Body of pancreas (tissue), 4 donors: Measurements from ENCODE around the gene LMTK2. TPM values are rescaled to one million over a fixed set of nuclear protein-coding genes. Genes with fewer than 3 reads are reported as not detected.

Experiments used
- ATAC-seq: fragments of 150-250 bp; one replicate; pipeline ENCODE4 v1.9.1; 2016
- DNase-seq, 4 donors: peaks; one replicate each; pipeline ENCODE4 v3.0.0-alpha.2; 2019
- H3K27ac ChIP-seq, 4 donors: fragments of 200-600 bp; sonication (generic); 1 replicate in 3 of 4; 2 replicates in 1 of 4; pipeline versions ENCODE4 v1.5.1 to v1.6.1; 2016 to 2019; ENCODE audit warnings: mild to moderate bottlenecking in 1 of 4, mixed read lengths in 1 of 4, moderate library complexity in 1 of 4
- H3K27me3 ChIP-seq, 2 donors: fragments of 200-600 bp; sonication (generic); one replicate each; pipeline ENCODE4 v1.6.0; 2016; ENCODE audit warnings: mild to moderate bottlenecking in 1 of 2
- H3K36me3 ChIP-seq, 2 donors: fragments of 200-600 bp; sonication (generic); replicated peaks in 1 of 2; 2 replicates each; pipeline ENCODE4 v1.5.1; 2016; ENCODE audit warnings: low read depth in 2 of 2; ENCODE audit not compliant: insufficient read depth in 1 of 2
- H3K4me1 ChIP-seq: fragments of 200-600 bp; sonication (generic); one replicate; pipeline ENCODE4 v1.6.0; 2016
- H3K4me3 ChIP-seq, 2 donors: fragments of 200-600 bp; sonication (generic); 1 replicate in 1 of 2; 2 replicates in 1 of 2; pipeline ENCODE4 v1.5.1; 2016 to 2019
- H3K9me3 ChIP-seq, 3 donors: fragments of 200-600 bp; sonication (generic); 1 replicate in 2 of 3; 2 replicates in 1 of 3; pipeline ENCODE4 v1.5.1; 2016
- CTCF ChIP-seq, 7 experiments: fragments of 450-650 bp in 4 of 7; fragments of 200-600 bp in 3 of 7; sonication (generic) in 3 of 7; IDR thresholded peaks; one replicate each; pipeline ENCODE4 v1.5.1; 2016 to 2019; ENCODE audit warnings: antibody characterized with exemption in 7 of 7
- POLR2A ChIP-seq, 3 donors: fragments of 450-650 bp; IDR thresholded peaks; one replicate each; pipeline ENCODE4 v1.6.1; 2016; ENCODE audit warnings: antibody characterized with exemption in 3 of 3, mild to moderate bottlenecking in 2 of 3
- WGBS, 2 donors: methylation state at CpG; one replicate each; pipeline ENCODE4 v1.1.5; 2017; 5-methylcytosine and 5-hydroxymethylcytosine counted together
- intact Hi-C: fragments of 100-400 bp; cut with DNase I; formaldehyde crosslinking; loops from one replicate; pipeline ENCODE4 v1.15.1; 2023
- total RNA-seq, 2 donors: library from RNA; depleted of rRNA; stranded (reverse); fragments of >200 nt; gene quantifications; one replicate each; pipeline ENCODE4 v1.1.0, GENCODE V29; 2016

Gene LMTK2
- total RNA-seq, 2 donors from 2014 or later = 19.7 to 23.1 TPM

- DNase-seq = no peak
- no peaks in the 10 kb centered on the region for H3K27me3 ChIP-seq
- no peaks in the 10 kb centered on the region for H3K36me3 ChIP-seq
- WGBS, 2 donors = 75 to 78% methylated on average over 3 of the region's 3 CpGs
- intact Hi-C loops = no loop called here
- H3K4me1 ChIP-seq = no peaks in the 10 kb centered on the region
- H3K9me3 ChIP-seq = no peaks in the 10 kb centered on the region
- no peak overlapping the region for H3K27ac ChIP-seq
- H3K4me3 ChIP-seq = no peak overlapping the region
- TF ChIP-seq POLR2A (IDR thresholded peaks at IDR 0.05) = no peak
- no peak for TF ChIP-seq CTCF (IDR thresholded peaks at IDR 0.05)
- no peak for ATAC-seq
Observed at GRCh38 chr7:98091523-98091922, 15.1 kb upstream of the LMTK2 start.

- Histone ChIP-seq H3K27me3 (no peaks in the 10 kb centered on the region), H3K9me3 (peaks cover 0 to 5% (median 0%) of the 10 kb centered on the region in 3 donors), H3K4me1 (no peaks in the 10 kb centered on the region), H3K4me3 (no peak overlapping the region), H3K36me3 (no peaks in the 10 kb centered on the region), H3K27ac (no peak overlapping the region)
- TF ChIP-seq POLR2A (IDR thresholded peaks at IDR 0.05) (no peak), CTCF (IDR thresholded peaks at IDR 0.05) (no peak)
- DNase-seq (no peak), ATAC-seq (no peak)
- intact Hi-C loops = no loop called here
- 80 to 93% methylated on average over 1 of the region's 1 CpG for WGBS, 2 donors
Observed at GRCh38 chr7:98097042-98097645, 9.5 kb upstream of the LMTK2 start.

GRCh38 chr7:98100088-98100487 is 6.6 kb upstream of the LMTK2 start:
- Histone ChIP-seq H3K4me3 (no peak overlapping the region), H3K9me3 (peaks cover 0 to 5% (median 0%) of the 10 kb centered on the region in 3 donors), H3K36me3 (no peaks in the 10 kb centered on the region), H3K27ac (no peak overlapping the region), H3K27me3 (no peaks in the 10 kb centered on the region), H3K4me1 (no peaks in the 10 kb centered on the region)
- intact Hi-C loops = loop anchor here (5.0 kb wide), 1 partner anchor 62 kb away; no protein-coding TSS in a partner anchor
- TF ChIP-seq POLR2A (IDR thresholded peaks at IDR 0.05) (no peak), CTCF (IDR thresholded peaks at IDR 0.05) (no peak)
- no peak for DNase-seq
- no peak for ATAC-seq
- 76 to 83% methylated on average over 1 of the region's 1 CpG for WGBS, 2 donors

- intact Hi-C loops = loop anchor here (5.0 kb wide), 1 partner anchor 60 kb away; no protein-coding TSS in a partner anchor
- Histone ChIP-seq H3K4me3 (no peak overlapping the region), H3K27me3 (no peaks in the 10 kb centered on the region), H3K27ac (no peak overlapping the region), H3K36me3 (no peaks in the 10 kb centered on the region), H3K9me3 (peaks cover 0 to 3% (median 0%) of the 10 kb centered on the region in 3 donors), H3K4me1 (no peaks in the 10 kb centered on the region)
- ATAC-seq (no peak), DNase-seq (no peak)
- WGBS, 2 donors = 50 to 71% methylated on average over 1 of the region's 1 CpG
- TF ChIP-seq POLR2A (IDR thresholded peaks at IDR 0.05) (no peak), CTCF (IDR thresholded peaks at IDR 0.05) (no peak)
Observed at GRCh38 chr7:98102170-98102569, 4.5 kb upstream of the LMTK2 start.

GRCh38 chr7:98105942-98106544 is 619 bp upstream of the LMTK2 start:
- DNase-seq (peak in 1 of 4 donors; percentile 24), ATAC-seq (no peak)
- no peaks in the 10 kb centered on the region for H3K9me3 ChIP-seq
- peaks cover 33% of the 10 kb centered on the region for H3K4me1 ChIP-seq
- H3K27me3 ChIP-seq = no peaks in the 10 kb centered on the region
- TF ChIP-seq CTCF (IDR thresholded peaks at IDR 0.05) (no peak), POLR2A (IDR thresholded peaks at IDR 0.05) (no peak)
- intact Hi-C loops = no loop called here
- no peaks in the 10 kb centered on the region for H3K36me3 ChIP-seq
- 42 to 46% methylated on average over 6 of the region's 6 CpGs for WGBS, 2 donors
- H3K4me3 ChIP-seq = no peak overlapping the region
- H3K27ac ChIP-seq = no peak overlapping the region
